Subcutaneous adipose tissue (tissue), 4 donors: Measurements from ENCODE around the gene CLEC4M. TPM values are rescaled to one million over a fixed set of nuclear protein-coding genes. Genes with fewer than 3 reads are reported as not detected.

Source experiments
- total RNA-seq, 4 donors: library from RNA; depleted of rRNA; stranded (reverse); fragments of >200 nt; gene quantifications; one replicate each; pipeline ENCODE4 v1.1.0, GENCODE V29; 2016
- TF ChIP-seq, protein P1 (sequence below): fragments of 450-650 bp; IDR thresholded peaks from one replicate; pipeline ENCODE4 v1.5.1; 2016; ENCODE audit warnings: low read depth, mild to moderate bottlenecking, control low read depth, antibody characterized with exemption, moderate library complexity

CLEC4M gene
- total RNA-seq, 4 donors from 2014 or later, result not detected

DNA sequence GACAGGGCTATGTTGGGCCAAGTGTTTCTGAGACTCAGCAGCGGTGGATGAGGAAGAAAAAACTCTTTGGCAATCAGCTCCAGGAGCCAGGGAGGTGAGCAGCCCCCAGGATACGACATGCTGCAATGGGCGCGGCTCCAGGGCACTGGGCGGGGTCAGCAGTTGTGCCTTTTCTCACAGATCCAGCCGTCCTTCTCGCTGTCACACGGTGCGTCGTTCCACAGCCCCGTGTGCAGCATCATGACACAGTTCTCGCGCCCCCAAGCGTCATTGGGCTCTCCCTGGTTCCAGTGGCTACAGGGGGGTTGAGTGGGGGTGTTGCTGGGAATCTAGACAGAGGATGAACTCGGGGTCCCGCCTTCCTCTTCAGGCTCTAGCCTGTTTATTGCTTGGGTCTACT, 33.8 kb upstream of the CLEC4M start:
- TF ChIP-seq, protein P1, sequence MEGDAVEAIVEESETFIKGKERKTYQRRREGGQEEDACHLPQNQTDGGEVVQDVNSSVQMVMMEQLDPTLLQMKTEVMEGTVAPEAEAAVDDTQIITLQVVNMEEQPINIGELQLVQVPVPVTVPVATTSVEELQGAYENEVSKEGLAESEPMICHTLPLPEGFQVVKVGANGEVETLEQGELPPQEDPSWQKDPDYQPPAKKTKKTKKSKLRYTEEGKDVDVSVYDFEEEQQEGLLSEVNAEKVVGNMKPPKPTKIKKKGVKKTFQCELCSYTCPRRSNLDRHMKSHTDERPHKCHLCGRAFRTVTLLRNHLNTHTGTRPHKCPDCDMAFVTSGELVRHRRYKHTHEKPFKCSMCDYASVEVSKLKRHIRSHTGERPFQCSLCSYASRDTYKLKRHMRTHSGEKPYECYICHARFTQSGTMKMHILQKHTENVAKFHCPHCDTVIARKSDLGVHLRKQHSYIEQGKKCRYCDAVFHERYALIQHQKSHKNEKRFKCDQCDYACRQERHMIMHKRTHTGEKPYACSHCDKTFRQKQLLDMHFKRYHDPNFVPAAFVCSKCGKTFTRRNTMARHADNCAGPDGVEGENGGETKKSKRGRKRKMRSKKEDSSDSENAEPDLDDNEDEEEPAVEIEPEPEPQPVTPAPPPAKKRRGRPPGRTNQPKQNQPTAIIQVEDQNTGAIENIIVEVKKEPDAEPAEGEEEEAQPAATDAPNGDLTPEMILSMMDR, result no peak

DNA sequence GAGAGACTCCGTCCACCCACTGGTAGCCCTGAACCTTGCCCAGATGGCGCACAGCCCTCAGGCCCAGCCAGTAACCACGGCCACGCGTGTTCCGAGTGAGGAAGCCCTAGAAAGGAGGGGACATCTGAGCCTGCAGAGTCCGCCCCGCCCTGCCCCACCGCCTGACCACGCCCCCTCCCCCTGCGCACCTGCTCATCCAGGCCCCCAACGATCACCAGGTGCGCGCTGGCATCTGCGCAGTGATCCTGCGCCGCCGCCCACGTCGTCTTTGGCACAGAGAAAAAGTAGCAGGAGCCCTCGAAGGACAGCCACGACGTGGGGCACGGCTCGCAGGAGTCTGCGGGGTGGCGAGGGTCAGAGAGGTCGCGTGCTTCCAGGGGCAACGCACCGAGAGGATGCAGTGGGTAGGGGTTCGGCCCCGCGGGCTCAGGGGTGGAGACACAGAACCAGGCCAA, 33.2 kb upstream of the CLEC4M start:
- TF ChIP-seq, protein P1, result no peak

DNA sequence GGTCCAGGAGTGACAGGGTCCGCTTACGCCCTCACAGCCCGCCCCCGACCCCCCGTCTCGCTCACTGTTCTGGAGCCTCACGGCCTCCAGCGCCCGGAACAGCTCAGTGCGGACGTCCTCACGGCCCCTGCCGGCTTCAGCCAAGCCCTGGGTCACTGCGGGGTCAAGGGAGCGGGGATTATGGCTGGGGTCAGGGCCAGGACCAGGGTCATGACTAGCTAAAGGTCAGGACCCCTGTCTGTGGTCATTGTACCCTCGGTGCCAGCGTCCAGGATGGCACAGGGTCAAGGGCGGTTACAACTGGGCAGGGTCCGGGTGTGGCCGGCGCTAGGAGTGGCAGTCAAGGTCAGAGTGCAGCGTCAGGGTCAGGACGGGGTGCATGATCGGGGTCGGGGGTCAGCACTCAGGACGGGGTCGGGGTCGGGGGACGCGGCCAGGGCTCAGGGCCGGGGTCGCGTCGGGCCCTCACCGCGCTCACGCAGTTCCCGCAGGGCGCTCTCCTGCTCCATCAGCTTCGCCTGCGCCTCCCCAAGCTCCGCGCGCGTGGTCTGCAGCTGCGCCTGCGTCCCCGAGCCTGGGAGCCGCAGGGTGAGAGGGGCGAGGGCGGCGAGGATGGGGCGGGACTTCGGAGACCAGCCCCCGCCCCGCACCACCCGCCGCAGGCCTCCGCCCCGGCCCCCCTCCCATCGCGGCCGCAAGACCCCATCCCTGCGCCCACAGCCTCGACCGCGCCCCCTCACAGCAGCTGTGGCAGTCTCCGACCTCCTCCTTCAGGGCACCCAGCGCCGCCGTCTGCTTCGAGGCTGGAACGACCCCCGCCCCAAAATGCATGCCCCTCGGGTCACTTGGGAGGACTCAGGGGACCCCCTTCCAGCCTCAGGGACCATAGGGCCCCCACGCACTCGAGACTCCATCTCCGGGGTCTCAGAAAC, 32.5 kb upstream of the CLEC4M start:
- TF ChIP-seq, protein P1, result no peak

DNA sequence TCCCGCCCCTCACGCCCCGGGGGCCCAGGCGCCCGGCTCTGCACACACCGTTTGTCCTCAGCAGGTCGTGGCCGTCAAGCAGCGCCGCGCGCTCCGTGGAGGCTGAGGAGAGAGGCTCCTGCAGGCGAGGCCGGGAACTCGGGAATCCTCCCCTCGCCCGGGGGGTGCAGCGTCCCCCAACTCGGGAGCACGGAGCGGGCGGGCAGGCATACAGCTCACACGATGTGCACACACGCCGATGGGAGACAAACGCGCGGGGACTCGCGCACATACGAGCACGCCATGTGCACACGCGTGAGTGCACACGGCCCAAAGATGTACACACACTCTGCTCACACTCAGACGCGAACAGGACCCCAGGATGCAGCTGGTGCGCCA, 31.8 kb upstream of the CLEC4M start:
- TF ChIP-seq, protein P1, result no peak

DNA sequence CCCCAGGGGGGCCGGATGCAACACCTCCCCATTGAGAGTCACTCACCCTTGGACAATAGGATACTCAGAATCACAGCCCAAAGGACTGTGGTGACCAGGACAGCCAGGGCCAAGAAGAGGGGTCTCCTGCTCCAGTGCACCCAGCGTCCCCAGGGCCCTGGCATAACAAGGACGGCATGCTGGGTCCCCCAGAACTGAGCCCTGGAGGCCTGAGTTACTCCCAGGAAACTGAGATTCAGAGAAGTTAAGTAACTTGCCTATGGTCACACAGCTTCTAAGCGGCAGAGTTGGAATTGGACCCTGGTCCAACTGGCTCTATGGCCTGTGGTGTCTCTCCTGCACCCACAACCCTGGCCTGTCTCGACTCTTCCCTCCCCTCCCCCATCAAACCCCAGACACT, 31.4 kb upstream of the CLEC4M start:
- TF ChIP-seq, protein P1, result no peak

DNA sequence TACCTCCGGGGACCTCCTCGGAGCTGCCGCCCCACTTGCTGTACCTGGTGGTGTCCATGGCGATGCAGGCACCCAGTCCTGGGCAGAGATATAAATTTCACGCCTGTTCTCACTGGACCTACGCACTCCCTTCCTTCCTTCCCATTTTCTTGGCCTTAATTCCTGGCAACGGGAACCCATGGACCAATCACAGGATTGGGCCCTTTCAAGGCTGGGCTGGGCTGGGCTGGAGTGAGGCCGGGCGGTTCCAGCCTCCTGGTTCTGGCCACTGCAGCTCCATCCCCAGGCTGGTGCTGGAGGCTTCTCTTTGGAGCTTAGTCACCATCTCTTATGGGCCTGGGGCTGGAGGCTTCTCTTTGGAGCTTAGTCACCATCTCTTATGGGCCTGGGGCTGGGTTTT, 31.0 kb upstream of the CLEC4M start, which contains the start of gene CLEC4G:
TSS of gene CLEC4G (minus strand) at position 66 of the 400 bp plus-strand sequence. CDS start at position 58, 8 bp downstream.
- TF ChIP-seq, protein P1, result no peak

DNA sequence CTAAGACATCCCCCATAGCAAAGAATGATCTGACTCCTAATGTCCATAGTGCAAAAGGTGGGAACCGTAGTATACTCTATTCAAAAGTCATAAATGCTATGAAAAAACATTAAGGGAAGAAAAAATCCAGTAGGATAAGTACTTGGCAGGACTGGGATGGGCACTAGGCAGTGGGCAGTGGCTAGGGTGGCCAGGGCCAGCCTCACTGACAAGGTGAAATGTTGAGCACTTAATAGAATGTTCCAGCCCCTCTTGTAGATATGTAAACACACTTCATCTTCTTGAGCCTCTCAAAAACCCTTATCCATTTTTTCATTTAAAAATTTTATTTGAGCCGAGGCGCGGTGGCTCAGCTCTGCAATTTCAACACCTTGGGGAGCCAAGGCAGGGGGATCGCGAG, 29.7 kb upstream of the CLEC4M start:
- TF ChIP-seq, protein P1, result no peak
